NCI-H1694 (cell line): ENCODE data around the gene HIVEP3.

Source experiments
- DNase-seq: peaks from one replicate; lab custom pipeline; 2025; lab: John Stamatoyannopoulos, UW

HIVEP3 gene

DNA sequence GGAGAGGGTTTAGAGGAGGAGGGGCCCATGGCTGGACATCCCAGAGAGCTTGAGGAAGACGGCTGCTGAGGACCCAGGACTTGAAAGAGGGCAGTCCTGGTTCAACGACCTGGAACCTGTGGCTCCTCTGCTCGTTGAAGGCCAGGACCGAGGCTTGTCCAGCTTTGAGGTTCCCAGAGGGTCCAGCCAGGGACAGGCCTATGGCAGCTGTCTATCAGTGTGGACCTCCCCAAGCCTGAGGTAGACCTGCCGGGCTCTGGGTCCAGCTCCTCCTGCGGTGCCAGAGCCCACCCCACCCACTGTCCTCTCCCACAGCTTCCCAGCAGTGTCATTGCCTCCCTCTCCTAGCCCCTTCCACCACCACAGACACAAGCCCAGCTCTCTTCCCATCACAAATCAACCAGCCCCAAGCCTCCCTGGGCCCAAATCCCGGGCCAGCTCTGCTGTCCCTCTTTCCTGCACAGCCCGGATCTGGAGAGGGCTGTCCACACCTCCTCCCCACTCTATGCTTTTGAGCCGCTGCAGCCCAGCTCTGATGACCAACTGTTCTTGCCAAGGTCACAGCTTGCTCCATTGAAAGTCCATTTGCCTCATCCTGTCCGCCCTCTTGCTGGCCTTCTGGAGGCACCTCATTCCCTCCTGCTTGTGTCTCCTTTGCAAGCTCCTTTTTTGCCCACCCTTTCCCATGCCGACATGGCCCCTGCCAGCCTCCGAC is 385.5 kb downstream of the HIVEP3 start:
- DNase-seq, result no peak

DNA sequence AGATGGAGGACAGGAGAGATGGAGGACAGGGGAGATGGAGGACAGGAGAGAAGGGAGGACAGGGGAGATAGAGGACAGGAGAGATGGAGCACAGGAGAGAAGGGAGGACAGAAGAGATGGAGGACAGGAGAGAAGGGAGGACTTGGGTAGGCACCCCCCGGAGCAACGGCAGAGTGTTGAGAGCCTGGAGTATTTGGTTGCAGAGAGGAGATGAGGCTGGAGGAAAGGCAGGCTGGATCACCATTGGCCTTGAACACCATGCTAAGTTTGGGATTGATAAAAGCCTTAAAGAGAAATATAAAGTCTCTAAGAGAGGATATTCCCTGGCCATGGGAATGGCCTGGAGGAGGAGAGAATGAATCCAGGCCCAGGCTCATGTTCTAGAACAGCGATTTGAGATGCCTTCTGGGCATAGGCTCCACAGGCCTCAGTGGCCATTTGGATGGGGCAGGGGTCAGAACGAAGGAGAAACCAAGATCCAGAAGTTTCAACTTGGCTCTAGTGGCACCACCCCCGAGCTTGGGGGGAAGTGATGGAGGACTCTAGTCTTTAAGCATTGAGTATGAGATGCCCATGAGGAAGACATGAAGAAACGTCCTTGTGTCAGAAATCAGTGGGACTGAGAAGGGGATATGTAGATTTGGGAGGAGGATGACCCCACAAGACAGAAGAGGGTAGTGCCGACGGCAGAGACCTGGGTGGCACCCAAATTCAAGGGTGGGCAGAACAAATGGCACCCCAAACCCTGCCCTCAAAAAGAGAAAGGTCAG is 386.3 kb downstream of the HIVEP3 start:
- no peak for DNase-seq

DNA sequence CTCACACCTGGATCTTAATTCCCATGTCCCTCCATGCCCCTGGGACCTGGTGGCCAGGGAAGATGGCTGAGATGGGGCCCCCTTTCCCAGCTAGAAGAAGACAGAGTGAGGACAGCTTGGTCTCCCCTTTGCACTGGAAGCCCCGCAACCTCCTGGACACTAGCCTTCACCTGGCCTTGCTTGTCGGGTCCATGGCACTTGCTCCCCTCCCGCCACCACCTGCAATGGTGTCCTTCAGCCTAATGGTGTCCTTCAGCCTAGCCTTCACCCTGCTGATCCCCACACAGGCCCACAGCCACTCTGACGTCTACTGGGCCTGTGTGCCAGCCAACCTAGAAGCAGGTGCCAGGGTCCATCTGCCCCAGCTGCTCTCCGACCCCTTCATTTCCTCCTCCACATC is 388.3 kb downstream of the HIVEP3 start:
- DNase-seq, result no peak

DNA sequence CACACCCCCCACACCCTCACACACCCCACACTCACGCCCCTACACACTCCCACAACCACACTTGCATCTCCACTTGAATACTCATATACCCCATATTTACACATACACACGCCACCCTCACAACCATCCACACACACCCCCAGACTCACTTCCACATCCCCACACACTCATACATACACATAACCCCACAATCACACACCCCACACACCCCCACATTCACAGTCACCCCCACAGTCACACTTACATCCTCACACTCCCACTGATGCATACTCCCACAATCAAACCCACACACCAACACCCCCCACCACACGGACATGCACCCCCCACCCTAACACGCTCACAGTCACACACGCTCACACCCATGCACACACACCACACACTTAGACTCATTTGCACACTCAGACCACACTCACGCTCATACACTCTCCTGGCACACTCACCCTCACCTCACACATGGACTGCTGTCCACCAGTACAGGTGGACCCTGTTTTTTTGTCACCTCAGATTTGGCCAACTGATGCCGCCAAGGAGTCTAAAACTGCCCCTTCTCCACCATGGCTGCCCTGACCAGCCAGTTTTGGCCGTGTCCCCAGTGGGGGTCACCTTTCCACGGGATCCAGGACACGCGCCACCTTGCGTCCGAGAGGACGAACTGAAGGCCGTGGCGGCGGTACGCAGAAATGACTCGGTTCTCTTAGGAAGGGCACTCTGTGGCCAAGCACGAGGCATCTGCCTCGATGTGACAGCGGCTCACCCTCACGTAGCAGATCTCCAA is 388.9 kb downstream of the HIVEP3 start:
- no peak for DNase-seq

DNA sequence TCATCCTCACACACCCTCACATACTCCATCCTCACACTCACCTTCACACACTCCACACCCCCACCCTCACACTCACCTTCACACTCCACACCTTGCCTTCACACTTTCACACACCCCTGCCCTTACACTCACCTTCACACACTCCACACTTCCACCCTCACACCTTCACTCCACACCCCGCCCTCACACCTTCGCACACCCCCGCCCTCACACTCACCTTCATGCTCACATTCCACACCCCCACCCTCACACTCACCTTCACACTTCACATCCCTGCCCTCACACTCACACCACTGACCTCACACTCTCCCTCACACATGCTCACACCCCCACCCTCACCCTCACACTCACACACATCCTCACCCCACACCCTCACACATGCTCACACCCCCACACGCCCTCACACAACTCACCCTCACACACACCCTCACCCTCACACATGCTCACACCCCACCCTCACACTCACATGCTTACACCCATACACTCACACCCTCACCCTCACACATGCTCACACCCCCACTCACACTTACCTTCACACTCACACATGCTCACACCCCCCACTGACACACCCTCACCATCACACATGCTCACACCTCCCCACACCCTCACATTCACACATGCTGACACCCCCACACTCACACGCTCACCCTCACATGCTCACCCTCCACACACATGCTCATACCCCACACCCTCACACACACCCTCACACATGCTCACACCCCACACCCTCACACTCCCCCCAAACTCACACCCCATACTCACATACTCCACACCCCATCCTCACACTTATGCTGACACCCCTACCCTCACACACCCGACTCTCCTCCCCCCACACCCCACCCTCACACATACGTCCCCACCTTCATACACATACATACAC is 389.8 kb downstream of the HIVEP3 start:
- DNase-seq, result no peak

DNA sequence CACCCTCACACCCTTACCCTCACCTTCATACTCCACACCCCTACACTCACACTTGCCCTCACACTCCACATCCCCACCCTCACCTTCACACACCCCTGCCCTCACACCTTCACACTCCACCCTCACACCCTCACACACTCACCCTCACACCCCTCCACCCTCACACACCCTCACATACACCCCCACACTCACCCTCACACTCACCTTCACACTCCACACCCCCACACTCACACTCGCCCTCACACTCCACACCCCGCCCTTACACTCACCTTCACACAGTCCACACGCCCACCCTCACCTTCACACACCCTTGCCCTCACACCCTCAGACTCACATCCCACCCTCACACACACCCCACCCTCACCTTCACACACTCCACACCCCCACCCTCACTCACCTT is 390.6 kb downstream of the HIVEP3 start:
- DNase-seq, result no peak

DNA sequence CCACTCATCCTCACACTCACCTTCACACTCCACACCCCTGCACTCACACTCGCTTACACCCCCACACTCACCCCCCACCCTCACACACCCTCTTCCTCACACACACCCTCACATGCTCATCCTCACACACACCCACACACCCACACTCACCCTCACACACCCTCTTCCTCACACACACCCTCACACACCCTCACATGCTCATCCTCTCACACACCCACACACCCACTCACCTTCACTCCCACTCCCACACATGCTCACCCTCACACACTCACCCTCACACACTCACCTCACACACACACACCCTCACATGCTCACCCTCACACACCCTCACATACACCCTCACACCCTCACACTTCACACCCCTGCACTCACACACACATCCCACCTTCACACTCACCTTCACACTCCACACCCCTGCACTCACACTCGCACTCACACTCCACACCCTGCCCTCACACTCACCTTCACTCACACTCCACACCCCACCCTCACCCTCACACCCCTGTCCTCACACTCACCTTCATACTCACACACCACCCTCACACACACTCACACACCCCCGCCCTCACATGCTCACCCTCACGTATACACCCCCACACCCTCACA is 391.7 kb downstream of the HIVEP3 start:
- DNase-seq, result no peak

DNA sequence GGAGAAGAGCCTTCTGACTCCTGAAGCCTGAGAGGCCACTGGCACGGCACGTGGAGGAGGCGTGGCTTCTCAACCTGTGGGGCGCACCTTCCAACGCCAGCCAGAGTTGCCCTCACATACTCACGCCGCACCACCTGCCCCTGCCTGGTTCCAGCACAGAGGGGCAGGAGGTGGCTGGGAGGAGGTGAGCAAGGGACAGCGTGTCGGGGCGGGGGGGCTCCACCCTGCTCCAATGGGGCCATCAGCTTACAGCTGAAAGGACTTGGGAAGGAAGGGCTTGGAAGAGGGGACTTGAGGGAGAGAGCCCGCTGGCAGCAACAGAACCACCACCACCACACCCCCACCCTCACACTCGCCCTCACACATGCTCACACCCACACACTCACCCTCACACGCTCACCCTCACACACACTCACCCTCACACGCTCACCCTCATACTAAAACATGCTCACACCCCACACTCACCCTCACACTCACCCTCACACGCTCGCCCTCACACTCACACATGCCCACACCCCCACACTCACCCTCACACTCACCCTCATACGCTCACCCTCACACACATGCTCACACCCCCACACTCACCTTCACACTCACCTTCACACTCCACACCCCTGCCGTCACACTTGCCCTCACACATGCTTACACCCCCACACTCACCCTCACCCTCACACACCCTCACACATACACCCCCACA is 392.7 kb downstream of the HIVEP3 start:
- DNase-seq, result no peak

DNA sequence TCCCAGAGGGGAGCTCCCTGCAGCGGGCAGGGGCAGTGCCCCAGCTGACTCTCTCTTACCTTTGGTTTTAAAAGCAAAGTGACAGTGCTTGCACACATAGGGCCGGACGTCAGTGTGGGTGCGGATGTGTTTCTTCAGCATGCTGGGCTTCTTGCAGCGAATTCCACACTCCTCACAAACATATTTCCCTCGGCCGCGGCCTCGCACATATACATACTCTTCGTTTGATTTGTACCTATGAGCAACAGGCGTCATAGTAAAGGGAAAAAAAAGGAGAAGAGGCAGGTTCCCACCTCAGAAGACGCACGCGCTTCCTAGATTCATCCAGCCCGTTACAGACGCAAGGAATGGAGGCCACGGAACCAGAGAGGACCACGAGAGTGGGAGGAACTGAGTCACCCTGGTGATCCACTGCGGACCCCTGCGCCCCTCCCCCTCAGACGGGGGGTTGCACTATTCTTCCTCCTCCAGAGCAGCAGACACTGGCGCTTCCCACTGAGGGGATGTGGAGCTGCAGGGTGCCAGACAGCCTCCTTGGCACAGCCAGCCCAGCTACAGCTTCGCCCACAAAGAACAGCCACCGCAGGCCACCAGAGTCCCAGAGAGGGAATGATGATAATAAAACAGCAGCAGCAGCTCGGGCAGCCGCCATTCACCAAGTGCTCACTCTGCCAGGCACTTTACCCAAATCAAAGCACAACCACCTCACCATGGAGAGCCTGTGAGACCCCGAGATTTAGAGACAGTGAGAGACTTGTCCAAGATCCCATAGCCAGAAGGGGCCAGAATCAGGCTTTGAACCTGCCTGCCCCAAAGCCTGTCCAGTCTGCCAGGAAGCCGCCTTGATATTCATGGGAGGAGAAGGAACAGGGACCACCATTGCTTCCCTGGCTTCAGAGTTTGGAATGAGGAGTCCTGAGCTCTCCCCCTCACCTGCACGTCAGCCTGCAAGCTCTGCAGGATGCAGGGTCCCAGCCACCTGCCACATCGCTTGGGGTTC is 393.7 kb downstream of the HIVEP3 start:
- DNase-seq, result no peak

DNA sequence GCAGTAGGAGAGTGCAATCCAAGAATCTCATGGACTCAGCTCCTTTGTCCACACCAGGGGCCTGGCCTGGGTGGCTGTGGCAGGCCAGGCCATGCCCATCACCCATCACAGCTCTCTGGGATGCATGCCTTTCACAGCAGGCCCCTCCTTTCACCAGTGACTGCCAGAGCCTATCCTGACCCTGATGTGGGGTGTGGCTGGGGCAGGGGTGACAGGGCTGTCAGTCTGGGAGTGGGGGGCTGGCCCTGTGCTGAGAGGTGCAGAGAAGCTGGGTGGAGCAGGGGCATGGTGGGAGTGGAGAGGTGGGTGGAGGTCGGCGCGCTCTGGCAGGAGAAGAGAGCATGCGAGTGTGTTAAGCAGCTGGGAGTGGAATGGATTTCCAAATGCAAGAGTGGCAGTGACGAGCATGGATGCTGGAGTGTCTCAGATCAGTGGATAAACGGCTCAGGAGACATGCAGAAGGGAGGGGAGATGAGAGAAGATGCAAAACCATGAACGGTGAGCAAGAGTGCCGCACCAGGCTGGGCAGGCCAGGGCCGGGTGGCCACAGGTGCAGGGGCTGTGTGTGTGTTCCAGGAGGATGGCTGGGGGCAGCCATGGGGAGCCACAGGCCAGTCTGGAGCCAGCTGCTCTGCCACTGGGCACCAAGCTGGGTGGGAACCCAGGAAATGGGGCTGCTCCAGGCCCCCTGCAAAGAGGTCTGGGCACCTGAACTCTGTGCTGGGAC is 394.6 kb downstream of the HIVEP3 start:
- no peak for DNase-seq

DNA sequence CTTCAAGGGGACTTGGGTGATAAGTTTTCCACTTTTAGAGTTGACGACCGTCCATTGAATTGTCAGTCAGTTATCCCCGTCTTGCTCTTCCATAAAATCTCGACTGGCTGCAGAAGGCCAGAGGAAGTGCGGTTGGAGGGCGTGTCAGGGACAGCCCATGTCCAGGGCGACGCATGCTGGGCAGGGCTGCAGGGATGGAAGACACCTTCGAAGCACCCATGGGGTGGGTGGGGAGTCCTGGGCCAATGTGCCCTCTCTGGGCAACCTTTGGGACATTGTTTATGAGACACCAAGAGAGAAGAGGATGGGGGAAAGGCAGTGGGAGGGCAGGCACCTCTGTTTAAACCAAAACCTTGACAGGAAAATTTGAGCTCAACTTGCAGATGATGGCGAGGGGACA is 395.7 kb downstream of the HIVEP3 start:
- no peak for DNase-seq

DNA sequence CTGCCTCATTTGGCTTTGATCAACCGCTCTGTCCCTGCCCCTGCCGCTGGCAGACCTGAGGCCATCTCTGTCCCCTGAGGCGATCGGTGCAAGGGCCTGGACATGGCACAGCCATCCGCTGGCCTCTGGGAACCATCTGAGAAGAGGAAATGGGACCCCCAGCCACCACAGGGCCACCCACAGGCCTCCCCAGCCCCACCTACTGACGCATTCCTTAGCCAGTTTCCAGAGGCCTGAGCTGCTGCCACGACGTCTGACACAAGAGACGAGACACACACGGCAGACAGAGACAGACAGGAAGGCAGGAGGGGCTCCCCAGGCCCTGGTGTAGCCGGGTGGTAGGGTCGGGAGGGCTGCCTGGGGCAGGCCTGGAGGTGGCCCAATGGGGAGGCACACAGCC is 397.0 kb downstream of the HIVEP3 start:
- no peak for DNase-seq

DNA sequence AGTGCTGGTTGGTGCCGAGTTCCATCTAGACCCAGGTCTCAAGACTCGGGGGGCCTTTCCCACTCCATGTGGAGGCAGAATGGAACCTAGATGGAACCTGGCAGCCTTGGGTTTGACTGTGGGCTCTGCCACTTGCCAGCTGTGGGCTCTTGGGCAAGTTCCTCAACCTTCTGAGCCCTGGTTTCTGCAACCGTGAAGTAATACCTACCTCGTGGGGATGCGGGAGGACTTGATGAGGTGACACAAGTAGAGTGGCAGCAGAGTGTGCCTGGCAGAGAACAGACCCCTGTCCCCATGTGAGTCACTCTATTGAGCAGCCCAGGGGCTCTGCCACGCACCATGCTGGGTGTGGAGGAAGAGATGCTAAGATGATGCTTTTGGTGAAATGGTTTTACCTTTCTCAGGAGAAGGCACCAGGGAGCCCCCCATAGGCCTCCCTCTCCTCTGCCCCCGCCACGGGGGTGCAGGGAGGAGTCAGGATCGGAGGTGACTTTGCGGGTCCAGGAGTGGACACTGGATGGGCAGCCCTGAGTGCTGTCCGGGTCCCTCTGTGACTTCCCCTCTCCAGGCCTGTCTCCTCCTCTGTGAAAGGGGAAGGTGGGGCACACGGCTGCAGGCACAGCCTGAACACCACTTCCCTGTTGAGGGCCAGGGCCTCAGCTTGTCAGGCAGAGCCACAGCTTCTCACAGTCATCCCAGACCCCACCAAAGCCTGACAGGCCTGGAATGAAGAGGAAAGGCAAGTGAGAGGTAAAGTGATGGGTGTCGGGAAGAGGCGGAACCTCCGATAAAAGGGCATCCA is 397.6 kb downstream of the HIVEP3 start:
- DNase-seq, result no peak

DNA sequence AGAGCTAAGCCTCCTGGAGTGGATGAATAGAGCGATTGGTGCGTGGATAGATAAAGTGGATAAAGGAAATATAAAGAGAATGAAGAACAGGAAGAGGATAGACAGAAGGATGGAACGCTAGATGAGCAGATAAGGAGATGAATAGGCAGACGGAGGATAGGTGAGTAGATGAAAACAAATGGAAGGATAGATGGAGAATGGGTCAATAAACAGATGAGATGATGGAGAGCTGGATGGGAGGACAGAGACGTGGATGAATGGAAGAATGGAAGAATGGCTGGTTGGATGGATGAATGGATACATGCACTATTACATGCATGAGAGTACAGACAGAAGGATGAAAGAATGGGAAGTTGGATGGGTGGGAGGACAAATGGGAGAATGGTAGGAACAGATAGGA is 399.1 kb downstream of the HIVEP3 start:
- DNase-seq, result no peak

DNA sequence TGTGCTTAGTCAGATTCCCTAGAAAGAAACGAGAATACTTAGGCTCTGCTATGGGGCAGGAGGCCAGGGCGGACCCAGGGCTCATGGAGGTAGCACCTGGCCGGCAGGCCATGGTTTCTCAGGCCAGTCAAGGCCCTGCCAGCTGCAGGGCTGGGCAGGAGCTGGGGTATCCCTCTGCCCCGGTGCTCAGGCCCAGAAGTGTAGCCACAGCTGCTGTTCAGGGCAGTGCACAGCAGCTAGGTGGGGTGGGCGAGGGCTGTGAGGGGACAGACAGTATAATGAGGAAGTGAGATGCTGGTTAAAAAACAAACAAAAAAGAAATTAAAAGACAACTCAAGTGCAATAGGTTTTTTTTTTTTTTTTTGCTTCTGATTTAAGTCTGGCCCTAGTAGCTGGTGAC is 400.3 kb downstream of the HIVEP3 start:
- DNase-seq, result no peak

DNA sequence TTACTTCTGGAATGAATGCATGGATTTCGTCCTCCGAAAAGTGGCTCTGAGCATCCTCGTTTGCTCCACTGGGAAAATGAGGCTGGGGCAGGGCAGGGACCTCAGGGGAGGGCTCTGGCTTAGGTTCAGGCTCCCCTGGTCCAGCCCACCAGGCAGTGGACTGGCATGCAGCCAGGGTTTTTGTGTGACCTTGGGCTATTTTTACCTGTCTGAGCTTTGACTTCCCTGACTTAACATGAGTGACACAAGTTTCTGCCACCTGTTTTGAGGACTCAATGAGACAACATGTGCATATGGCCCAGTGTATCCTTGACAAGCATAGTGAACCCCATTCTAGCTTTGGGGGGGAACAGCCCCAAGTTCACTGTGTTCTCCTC is 401.7 kb downstream of the HIVEP3 start:
- DNase-seq, result no peak

DNA sequence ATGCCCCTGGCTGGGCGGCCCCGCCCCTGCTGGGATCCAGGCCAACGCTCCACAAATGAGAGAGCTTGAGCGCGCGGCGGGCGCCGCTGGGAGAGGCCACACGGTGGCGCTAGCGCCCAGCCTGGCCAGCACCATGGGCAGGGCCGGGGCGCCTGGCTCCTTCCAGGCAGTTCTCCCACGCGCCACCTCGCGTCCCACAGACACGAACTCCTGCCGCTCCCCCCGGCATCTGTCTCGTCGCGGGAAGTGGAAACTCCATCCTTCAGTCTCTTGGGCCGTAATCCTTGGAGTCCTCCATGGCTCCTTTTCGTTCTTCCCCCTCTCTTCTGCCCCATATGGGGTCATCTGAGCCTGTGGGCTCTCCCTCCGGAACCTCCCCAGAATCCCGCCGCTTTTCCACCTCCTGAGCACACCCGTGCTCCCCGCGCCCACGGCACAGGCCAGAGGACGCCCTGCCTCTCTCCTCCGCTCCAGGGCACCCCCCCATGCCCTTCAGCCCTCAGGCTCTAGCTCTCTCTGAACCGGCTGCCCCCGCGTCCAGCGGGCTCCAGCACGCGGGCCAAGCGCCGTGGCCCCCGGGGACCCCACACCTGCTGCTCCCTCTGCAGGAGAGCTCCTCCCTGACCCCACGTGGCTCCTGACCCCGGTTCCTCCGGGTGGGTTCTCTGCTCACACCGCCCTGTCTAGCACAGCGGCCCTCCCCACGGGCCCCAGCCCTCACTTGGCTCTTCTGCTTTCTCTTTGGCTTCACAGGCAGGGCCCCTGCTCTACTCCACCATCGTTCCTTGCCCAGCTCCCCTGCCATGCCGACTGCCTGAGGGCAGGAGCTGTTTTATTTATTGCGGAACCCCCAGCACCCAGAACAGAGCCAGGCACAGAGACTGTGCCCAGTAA is 402.3 kb downstream of the HIVEP3 start:
- DNase-seq, result peak; percentile 62
